Coronary artery (tissue), 2 donors: ENCODE data around the gene ATL1.

Source experiments
- DNase-seq: peaks from one replicate; pipeline ENCODE4 v3.0.0-alpha.2; 2017; ENCODE audit warnings: low spot score
- H3K27ac ChIP-seq, 2 donors: fragments of 200-600 bp; sonication (generic); one replicate each; pipeline ENCODE4 v1.5.1; 2016 to 2019
- H3K4me3 ChIP-seq: fragments of 200-600 bp; sonication (generic); 2 replicates; pipeline ENCODE4 v1.5.1; 2016; ENCODE audit warnings: mild to moderate bottlenecking, moderate library complexity
- TF ChIP-seq, protein P1 (sequence below): fragments of 200-600 bp; sonication (generic); IDR thresholded peaks from one replicate; pipeline ENCODE4 v1.5.1; 2019; ENCODE audit warnings: antibody characterized with exemption

ATL1 gene

DNA sequence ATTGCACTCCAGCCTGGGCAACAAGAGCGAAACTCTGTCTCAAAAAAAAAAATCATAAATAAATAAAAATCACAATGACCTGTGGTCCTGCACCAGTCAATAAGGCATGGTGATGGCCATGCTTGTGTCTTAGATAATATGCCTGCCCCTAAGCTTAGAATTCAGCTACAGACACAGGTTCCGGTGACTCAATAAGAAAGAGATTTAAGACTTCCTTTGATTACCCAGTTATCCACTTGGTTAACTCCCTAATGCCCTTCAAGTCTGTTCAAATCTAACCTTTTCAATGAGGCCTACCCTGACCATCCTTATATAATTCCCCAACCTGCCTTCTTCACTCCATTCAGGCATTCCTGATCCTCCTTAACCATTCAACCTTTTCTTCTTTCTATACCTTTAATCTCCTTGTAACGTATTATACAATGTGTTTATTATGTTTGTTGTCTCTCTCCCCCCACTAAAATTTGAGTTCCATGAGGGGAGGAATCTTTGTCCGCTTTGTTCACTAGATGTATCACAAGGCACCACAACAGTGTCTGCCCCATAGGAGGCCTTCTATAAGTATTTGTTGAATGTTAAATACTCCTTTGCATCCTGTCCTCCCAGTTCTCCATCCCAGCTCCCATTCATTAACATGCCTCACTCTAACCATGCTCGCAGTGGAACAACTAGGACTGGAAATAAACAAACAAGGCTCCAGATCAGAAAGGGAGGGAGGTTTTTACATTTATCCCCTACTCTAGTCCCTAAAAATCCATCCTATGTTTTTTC is 36.5 kb upstream of the ATL1 start:
- H3K27ac ChIP-seq: no peak overlapping the region
- TF ChIP-seq, protein P1, sequence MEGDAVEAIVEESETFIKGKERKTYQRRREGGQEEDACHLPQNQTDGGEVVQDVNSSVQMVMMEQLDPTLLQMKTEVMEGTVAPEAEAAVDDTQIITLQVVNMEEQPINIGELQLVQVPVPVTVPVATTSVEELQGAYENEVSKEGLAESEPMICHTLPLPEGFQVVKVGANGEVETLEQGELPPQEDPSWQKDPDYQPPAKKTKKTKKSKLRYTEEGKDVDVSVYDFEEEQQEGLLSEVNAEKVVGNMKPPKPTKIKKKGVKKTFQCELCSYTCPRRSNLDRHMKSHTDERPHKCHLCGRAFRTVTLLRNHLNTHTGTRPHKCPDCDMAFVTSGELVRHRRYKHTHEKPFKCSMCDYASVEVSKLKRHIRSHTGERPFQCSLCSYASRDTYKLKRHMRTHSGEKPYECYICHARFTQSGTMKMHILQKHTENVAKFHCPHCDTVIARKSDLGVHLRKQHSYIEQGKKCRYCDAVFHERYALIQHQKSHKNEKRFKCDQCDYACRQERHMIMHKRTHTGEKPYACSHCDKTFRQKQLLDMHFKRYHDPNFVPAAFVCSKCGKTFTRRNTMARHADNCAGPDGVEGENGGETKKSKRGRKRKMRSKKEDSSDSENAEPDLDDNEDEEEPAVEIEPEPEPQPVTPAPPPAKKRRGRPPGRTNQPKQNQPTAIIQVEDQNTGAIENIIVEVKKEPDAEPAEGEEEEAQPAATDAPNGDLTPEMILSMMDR: no peak
- no peak overlapping the region for H3K4me3 ChIP-seq
- no peak for DNase-seq

DNA sequence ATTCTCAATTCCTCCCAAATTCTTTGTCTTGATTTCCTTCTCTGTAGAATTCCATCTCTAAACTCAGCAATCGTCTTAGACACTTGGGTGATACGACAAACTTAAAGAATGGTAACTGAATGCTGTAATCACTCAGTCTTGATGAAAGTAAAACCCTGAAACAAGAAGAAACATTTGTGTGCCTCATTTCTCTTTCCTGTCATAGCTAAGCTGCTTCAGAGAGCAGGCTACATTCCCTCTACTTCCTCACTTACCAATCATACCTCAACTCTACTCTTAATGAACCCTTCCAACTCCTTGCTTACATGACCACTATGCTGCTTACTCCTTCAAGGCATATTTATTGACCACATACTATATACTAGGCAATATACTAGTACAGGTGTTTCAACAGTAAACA is 35.9 kb upstream of the ATL1 start:
- Histone ChIP-seq H3K27ac (no peak overlapping the region), H3K4me3 (no peak overlapping the region)
- DNase-seq: no peak
- TF ChIP-seq, protein P1: no peak

DNA sequence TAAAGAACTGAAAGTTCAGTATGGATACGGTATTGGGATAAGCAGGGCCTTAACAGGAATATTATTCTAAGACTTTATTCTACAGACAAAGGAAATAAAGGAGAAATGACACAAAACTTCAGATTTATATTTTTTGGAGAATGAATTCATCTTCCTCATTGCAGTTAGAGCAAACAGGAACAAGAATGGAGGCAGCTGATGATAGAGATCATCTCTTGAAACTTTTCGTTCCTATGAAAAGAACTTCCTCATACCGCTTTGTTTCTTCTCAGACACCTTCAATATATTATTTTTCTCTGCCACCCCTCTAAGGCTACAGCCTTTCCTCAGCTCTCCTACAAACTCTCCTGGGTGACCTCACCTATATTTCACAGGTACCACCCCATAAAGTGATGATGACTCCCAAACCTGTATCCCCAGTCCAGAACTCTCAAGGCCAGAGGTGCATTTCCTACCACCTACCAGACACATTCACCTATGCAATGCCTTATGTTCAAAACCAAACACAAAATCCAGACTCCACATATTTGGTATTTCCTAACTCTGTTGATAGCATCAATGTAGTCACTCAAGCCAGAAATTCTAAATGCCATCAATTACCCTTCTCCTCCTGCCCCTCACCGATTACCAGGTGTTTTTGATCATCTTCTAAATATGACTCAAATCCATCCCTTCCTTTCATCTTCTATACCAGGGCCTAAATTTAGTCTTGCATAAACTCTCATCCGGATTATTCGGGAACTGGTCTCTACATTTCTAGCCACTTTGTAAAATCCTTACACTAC is 35.0 kb upstream of the ATL1 start:
- DNase-seq: no peak
- Histone ChIP-seq H3K27ac (no peak overlapping the region), H3K4me3 (no peak overlapping the region)
- TF ChIP-seq, protein P1: no peak

DNA sequence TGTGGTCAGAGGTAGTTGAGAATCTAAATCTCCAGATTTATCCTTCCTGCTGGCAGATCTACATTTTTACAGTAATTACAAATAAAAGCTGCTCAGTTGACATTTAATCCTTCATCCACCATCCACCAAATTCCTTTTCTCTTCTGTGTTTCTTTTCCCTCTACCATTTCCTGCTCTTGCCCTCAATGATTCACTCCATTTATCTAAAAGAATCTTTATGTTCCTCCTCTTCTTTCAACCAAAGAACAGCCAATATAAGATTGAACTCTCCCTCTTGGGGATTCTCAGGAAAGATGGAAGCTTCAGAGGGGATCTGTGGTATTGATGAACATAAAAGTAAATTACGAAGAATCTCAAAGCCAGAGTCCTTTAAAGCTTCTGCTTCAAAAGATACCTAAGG is 31.9 kb upstream of the ATL1 start:
- TF ChIP-seq, protein P1: no peak
- H3K27ac ChIP-seq: no peak overlapping the region
- DNase-seq: no peak
- H3K4me3 ChIP-seq: no peak overlapping the region

DNA sequence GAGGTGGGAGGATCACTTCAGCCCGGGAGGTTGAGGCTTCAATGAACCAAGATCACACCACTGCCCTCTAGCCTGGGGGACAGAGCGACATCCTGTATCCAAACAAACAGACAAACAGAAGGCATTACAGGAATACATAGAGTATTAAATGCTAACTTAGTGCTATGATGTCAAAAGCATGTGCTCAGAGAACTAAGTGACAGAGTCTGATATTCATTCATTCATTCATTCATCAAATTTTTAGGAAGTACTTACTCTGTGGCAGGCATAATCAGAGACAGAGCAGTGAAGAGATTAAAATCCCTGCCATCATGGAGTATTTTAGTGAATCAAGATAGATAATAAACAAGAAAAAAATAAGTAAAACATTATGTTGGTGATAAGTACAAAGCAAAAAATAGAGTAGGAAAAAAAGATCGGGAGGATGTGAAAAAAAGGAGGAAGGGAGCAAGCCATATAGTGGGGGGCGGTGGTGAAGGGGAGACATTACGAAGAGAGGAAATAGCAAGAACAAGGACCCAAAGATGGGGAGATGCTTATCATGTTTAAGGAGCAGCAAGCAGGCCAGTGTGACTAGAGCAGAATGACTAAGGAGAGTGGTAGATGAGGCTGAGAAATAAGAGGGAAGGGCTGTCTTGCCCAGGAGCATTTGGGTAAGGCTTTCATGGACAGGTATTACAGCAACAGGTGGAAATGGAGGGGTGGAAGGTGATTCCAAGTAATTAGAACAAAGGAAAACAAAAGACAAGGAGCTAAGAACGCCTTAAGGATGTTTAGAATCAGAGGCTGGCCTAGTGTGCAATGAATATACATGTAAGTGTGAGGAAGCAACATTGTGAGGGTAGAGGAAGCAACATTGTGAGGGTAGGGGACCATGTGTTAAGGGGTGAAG is 30.4 kb upstream of the ATL1 start:
- Histone ChIP-seq H3K27ac (no peak overlapping the region), H3K4me3 (peak overlapping the region; percentile 86)
- TF ChIP-seq, protein P1: no peak
- no peak for DNase-seq

DNA sequence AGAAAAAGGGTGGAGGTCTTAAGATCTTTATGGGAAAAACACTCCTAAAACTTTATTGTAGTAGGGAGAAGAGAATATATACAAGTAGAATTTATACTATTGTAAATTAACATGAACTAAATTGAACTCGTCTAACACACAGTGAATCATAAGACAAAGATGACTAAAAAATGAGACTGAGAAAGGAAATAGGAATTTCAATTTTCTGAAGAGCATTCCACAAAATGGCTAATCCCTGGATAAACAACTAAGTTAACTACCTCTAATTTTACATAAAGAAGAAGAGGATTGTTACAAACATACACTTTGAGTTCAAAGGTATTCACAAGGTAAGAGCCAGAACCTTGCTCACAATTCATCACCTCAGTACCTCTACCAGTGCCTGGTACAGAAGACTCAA is 29.6 kb upstream of the ATL1 start:
- no peak for DNase-seq
- TF ChIP-seq, protein P1: no peak
- H3K4me3 ChIP-seq: peak overlapping the region; percentile 86
- no peak overlapping the region for H3K27ac ChIP-seq
